Stomach (tissue), 4 donors: ENCODE results near the gene KLK13.

Source experiments
- CTCF ChIP-seq, 7 experiments: fragments of 450-650 bp in 4 of 7; fragments of 200-600 bp in 3 of 7; sonication (generic) in 3 of 7; IDR thresholded peaks; one replicate each; pipeline ENCODE4 v1.5.1; 2016 to 2019; ENCODE audit warnings: antibody characterized with exemption in 7 of 7, control low read depth in 2 of 7, mild to moderate bottlenecking in 1 of 7
- EP300 ChIP-seq: sonication (generic); formaldehyde crosslinking; IDR thresholded peaks from one replicate; pipeline ENCODE4 v1.6.1; 2017; ENCODE audit warnings: antibody characterized with exemption

GRCh38 chr19:51078104-51078503, 13.2 kb upstream of the KLK13 start:
- no peak for TF ChIP-seq EP300
- no peak for TF ChIP-seq CTCF (IDR thresholded peaks at IDR 0.05)
